ENCODE measurements around the gene ZNF266. TPM values are rescaled to one million over a fixed set of nuclear protein-coding genes. Genes with fewer than 3 reads are reported as not detected.

The ZNF266 gene
- 8.8 TPM for total RNA-seq
- long read RNA-seq, partial matches to known transcripts, result 0 of 14 reads
- long read RNA-seq, other reads (novel, unspliced or antisense), result 13 of 14 reads

DNA sequence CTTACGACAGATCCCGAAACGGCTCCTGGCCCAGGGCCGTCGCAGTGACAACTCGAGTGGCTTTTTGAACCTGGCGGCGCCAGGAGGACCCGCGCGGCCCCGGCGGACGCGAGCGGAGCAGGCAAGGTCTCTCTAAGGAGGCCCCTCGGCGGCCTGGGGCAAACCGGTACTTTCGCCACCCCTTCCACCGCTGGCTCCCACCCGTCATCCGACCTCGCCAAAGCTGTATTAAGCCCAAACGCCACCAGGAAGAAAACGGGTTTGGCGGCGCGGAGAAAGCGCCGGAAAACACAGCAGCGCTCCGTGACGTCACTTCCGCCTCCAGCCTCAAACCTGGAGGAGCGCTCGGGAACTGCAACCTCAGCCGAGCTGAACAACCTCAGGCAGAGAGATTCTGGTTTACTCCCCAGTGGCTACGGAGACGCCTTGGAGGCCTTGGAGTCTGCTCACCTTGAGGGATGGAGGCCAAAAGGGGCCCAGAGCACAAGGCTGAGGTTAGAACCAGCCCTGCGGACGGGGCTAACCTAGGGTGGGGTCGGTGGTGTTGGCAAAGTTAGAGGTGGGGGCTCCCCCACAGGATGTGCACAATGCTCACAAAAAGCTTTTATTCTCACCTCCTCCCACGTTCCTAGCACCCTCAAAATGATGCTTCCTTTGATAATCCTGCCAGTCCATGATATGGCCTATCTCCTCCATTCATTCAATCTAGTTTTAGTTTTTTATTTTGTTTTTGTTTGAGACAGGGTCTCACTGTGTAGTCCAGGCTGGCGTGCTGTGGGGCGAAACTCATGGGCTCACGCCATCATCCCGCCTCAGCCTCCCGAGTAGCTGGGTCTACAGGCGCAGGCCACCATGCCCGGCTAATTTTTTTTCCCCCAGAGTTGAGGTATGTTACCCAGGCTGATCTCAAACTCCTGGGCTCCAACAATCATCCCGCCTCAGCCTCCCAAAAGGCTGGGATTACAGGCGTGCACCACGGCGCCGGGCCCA is at the start of gene ZNF266:
Gene ZNF266, minus strand, starts transcription at position 295 of the 990 bp plus-strand sequence. CDS start 15,484 bp downstream, outside the sequence.
- H3K4me3 ChIP-seq, result peak within 1 kb of the TSS; percentile 87
- TF ChIP-seq, protein P1, sequence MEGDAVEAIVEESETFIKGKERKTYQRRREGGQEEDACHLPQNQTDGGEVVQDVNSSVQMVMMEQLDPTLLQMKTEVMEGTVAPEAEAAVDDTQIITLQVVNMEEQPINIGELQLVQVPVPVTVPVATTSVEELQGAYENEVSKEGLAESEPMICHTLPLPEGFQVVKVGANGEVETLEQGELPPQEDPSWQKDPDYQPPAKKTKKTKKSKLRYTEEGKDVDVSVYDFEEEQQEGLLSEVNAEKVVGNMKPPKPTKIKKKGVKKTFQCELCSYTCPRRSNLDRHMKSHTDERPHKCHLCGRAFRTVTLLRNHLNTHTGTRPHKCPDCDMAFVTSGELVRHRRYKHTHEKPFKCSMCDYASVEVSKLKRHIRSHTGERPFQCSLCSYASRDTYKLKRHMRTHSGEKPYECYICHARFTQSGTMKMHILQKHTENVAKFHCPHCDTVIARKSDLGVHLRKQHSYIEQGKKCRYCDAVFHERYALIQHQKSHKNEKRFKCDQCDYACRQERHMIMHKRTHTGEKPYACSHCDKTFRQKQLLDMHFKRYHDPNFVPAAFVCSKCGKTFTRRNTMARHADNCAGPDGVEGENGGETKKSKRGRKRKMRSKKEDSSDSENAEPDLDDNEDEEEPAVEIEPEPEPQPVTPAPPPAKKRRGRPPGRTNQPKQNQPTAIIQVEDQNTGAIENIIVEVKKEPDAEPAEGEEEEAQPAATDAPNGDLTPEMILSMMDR (IDR thresholded peaks at IDR 0.05; ENCODE audit: borderline replicate concordance), result peak; percentile 74
- intact Hi-C loops (cut with micrococcal nuclease), result no loop called here
- peak; percentile 88 for DNase-seq
- H3K4me1 ChIP-seq, result peaks cover 38% of the 10 kb centered on the region
- peaks cover 12% of the 10 kb centered on the region for H3K9me3 ChIP-seq (replicated peaks)
- H3K36me3 ChIP-seq, result peaks cover 35% of the 10 kb centered on the region
- H3K27me3 ChIP-seq (ENCODE audit: low read depth), result no peaks in the 10 kb centered on the region
- H3K27ac ChIP-seq (replicated peaks), result peak within 1 kb of the TSS; percentile 93

DNA sequence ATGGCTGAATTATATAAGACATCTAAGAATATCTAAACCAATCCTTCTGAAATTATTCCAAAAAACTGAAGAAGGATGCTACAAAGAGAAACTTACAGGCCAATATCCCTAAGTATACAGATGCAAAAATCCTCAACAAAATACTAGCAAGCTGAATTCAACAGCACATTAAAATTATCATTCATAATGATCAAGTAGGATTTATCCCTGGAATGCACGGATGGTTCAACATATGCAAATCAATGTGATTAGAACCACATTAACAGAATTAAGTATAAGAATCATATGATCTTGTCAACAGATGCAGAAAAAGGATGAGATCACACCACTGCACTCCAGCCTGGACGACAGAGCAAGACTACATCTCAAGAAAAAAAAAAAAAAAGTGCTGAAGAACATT is 49.8 kb upstream of the ZNF266 start:
- Histone ChIP-seq H3K36me3 (no peaks in the 10 kb centered on the region), H3K27me3 (ENCODE audit: low read depth) (no peaks in the 10 kb centered on the region), H3K27ac (replicated peaks) (no peak overlapping the region), H3K9me3 (replicated peaks) (peaks cover 85% of the 10 kb centered on the region), H3K4me3 (no peak overlapping the region), H3K4me1 (no peaks in the 10 kb centered on the region)
- intact Hi-C loops (cut with micrococcal nuclease), result no loop called here
- TF ChIP-seq, protein P1 (IDR thresholded peaks at IDR 0.05; ENCODE audit: borderline replicate concordance), result no peak
- DNase-seq, result no peak

DNA sequence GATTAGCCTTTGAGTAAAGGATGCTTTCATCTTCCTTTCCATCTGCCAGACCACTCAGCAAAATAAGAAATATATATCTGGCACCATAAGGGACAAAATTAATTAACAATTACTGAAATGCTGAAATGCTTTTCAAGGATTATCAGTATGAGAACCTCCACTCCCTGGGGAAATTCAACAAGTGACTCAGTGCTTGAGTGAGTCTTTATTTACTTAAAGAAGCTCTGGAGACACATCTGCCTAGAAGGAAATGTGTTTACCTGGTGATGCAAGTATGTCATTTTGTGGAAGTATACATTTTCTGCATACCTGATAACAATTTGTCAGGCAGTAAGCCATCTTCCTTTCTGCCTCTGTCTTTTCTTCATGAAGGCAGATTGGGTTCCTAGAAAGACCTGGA is 39.6 kb upstream of the ZNF266 start:
- intact Hi-C loops (cut with micrococcal nuclease), result no loop called here
- TF ChIP-seq, protein P1 (IDR thresholded peaks at IDR 0.05; ENCODE audit: borderline replicate concordance), result no peak
- Histone ChIP-seq H3K9me3 (replicated peaks) (peaks cover 54% of the 10 kb centered on the region), H3K4me3 (no peak overlapping the region), H3K4me1 (no peaks in the 10 kb centered on the region), H3K27me3 (ENCODE audit: low read depth) (no peaks in the 10 kb centered on the region), H3K36me3 (no peaks in the 10 kb centered on the region), H3K27ac (replicated peaks) (no peak overlapping the region)
- no peak for DNase-seq

DNA sequence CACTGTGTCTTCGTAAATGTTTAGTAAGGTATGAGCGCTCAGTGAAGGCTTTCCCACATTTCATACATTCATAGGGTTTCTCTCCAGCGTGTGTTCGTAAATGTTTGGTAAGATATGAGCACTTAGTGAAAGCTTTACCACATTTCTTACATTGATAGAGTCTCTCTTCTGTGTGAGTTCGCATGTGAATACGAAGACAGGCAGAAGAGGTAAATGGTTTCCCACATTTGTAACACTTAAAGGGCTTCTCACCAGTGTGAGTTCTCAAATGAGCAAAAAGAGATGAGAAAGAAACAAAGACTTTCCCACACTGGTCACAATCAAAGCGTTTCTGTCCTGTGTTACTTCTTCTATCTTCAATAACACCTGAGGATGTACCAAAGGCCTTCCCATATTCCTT is 31.8 kb upstream of the ZNF266 start:
- H3K36me3 ChIP-seq, result peaks cover 3% of the 10 kb centered on the region
- no peaks in the 10 kb centered on the region for H3K4me1 ChIP-seq
- H3K27ac ChIP-seq (replicated peaks), result no peak overlapping the region
- no peak for DNase-seq
- no peak overlapping the region for H3K4me3 ChIP-seq
- intact Hi-C loops (cut with micrococcal nuclease), result no loop called here
- no peaks in the 10 kb centered on the region for H3K27me3 ChIP-seq (ENCODE audit: low read depth)
- TF ChIP-seq, protein P1 (IDR thresholded peaks at IDR 0.05; ENCODE audit: borderline replicate concordance), result no peak
- H3K9me3 ChIP-seq (replicated peaks), result peaks cover 88% of the 10 kb centered on the region

DNA sequence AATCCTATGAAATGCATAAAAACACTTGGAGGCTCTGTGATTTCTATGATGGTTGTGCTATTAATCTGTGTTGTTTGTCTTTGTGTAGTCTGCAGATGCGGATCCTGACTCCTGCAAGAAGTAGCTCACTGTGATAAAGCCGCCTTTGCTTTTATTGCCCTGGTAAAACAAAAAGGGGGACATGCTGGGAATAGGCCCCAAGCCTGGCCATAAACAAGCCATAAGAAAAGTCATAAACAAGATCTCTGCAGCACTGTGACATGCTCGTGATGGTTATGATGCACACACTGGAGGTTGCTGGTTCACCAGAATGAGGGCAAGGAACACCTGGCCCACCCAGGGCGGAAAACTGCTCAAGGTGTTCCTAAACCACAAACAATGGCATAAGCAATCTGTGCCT is 26.6 kb upstream of the ZNF266 start:
- no peaks in the 10 kb centered on the region for H3K27me3 ChIP-seq (ENCODE audit: low read depth)
- H3K36me3 ChIP-seq, result peaks cover 15% of the 10 kb centered on the region
- peaks cover 95% of the 10 kb centered on the region for H3K9me3 ChIP-seq (replicated peaks)
- no peak overlapping the region for H3K4me3 ChIP-seq
- TF ChIP-seq, protein P1 (IDR thresholded peaks at IDR 0.05; ENCODE audit: borderline replicate concordance), result no peak
- H3K4me1 ChIP-seq, result no peaks in the 10 kb centered on the region
- H3K27ac ChIP-seq (replicated peaks), result no peak overlapping the region
- intact Hi-C loops (cut with micrococcal nuclease), result no loop called here
- DNase-seq, result no peak
